Fibroblast of skin of right biceps (primary cell): Measurements from ENCODE around the gene DDX56.

Experiments
- DNase-seq: peaks from one replicate; pipeline ENCODE4 v3.0.0-alpha.2; 2013

Gene DDX56

DNA sequence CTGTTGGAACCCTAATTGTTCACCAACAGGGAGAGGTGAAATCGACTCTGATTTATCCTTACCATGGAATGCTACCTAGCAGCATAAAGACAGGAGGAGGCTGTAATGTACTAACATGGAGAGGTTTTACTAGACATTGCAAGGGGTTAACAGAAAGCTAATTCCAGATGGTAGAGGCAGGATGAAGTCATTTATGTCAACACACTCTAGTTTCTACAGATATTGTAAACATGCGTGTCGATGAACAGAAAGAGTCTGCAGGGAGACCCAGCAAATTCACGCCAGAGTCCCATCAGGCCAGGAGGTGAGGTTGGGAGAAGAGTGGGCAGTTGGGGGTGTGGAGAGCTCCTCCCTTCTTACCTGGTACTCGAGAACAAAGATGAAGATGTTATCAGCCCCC is 39.6 kb downstream of the DDX56 start:
- no peak for DNase-seq

DNA sequence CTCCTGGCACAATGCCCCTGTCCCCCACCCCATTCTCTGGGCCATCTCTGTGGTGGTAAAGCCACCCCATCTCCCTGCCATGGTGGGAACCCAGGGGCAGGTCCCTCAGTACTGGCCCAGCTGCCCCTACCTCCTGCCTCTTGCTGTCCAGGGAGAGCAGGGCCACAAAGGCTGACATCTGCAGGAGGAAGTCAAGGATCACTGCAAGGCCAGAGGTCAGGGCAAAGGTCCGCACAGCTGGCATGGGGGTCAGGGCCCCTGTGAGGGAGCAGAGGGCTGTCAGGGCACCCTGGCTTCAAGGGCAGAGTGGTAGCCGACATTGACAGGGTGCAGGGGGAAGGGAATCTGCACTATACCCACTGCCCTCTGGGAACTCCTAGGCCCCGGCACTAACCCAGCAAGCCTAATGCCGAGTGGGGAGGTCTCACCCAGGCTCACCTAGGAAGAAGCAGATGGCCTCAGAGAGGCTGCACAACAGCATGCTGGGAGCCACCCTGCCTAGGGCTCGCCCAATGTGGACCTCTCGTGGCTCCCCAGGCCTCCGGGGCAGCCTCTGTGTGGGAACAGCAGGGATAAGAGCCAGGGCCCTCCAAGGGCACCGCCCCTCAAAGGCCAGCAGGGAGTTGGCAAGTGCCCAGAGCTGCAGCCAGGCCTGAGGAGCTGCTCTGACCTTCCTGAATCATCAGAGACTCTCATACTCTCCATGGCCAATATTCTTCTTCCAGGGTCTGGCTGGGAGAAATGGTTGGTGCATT is 40.2 kb downstream of the DDX56 start:
- no peak for DNase-seq

DNA sequence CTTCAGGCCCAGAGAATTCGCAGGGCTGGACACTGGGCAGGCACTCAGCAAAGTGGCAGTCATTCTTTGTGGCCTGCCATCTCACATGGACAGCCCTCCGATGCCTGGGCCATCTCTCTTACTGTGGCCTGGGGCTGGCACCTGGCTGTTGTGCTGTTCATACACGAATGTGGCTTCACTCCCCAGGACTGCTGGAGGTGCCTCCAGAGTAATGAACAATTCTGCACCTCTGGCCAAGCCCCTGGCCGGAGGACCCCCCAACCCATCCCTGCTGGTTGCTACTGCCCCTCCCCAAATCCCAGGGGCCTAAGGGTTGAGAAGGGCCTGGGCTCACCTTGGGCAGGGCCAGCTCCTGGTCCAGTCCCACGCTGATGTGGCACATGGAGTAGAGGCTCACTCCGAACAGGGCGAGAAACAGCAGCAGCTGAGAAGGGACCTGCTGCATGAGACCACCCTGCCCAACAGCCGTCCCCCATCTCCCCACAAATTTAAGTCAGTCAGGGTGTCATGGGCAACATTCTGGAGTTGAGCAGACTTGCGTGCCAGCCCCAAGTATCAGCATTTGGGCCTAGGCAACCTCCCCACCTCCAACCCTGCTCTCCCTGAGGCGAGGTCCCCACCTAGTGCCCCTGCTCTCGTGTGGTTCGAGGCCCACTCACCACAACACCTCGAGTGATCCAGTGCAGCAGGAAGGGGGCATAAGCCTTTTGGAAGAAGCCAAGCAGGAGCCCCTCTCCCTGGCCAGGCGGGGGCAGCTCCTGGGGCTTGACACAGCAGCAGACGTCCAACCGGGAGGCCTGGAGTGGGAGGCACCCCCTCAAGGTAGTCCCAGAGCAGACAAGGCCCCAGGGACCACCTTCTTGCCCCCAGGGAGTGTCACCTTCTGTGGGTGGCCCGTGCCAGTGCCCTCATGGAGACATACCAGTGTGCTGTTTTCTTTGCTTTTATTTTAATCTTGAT is 42.0 kb downstream of the DDX56 start:
- no peak for DNase-seq

DNA sequence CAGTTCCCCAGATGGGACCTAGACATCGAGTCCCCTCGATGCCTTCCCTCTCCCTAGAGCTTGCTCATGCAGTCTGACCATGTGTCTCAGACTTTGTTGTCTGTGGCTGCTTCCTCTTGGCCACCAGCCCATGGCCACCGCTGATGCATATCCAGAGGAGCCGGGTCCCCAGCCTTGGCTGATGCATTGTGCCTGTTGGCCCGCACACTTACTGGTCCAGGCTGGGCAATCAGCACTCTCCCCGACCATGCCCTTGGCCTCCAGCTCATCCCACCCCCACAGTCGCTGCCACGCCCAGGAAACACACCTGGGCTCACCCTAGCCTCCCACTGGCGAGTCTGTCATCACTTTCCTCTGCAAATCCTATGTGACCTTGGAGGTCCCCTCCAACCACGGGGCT is 42.7 kb downstream of the DDX56 start:
- no peak for DNase-seq

DNA sequence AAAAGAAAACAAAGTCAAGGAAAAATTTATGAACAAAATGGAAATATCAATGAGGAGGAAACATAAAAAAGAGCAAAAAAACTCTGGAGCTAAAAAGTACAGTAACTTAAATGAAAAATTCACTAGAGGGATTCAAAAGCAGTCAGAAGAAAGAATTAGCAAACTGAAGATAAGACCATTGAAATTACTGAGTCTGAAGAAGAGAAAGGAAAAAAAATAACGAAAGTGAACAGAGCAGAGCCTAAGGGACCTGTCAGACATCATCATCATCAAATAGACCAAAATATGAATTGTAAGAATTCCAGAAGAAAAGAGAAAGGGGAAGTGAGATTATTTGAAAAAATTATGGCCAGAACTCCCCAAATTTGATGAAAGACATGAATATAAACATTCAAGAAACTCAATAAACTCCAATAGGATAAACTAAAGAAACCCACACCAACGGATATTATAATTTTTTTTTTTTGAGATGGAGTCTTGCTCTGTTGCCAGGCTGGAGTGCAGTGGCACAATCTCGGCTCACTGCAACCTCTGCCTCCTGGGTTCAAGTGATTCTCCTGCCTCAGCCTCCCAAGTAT is 48.8 kb downstream of the DDX56 start:
- no peak for DNase-seq

DNA sequence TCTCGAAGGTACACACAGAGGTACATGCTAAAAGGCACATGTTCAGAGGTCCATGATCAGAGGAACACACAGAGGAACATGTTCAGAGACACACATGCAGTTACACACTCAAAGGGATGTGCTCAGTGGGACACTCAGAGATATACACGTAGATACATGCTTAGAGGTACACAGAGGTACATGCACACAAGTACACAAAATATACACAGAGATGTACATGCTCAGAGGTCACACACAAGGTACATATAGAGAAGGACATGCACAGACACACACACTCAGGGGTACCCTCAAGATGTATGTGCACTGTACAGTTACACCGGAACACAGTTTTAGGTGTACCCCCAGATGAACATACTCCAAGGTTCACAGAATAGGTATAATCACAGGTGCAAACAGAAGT is 51.4 kb downstream of the DDX56 start:
- DNase-seq = no peak

DNA sequence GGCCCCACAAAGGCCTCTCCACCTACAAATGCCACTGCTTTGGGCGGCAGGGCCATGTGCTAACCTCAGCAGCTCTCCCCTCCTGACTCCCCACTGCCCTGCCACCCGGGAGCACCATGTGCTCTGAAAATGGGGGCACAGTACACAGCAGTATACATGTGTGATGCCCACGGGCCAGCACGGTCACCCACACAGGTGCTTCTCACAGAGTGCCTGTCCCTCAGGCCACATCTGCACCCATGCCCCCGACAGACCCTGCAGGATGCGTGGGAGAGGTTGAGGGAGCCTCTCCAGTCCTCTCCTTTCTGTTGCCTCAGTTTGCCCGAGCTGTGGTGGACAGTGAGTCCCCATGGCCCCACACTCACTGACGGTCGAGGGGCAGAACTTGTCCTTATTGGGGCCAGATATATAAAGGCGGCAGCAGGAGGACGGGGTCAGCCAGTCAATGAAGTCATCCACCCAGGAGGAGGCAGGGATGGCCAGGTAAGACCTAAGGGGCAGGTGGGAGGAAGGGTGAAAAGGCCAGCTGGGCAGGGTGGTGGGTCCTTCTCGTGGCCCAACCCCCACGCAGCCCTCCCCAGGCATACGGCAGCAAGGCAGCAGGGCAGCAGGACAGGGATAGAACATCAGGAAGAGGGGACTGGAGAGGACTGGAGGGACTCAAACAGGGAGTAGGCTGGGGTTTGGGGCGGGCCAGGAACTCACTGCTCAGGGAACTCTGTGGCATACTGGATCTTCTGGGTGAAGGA is 52.2 kb downstream of the DDX56 start:
- no peak for DNase-seq

DNA sequence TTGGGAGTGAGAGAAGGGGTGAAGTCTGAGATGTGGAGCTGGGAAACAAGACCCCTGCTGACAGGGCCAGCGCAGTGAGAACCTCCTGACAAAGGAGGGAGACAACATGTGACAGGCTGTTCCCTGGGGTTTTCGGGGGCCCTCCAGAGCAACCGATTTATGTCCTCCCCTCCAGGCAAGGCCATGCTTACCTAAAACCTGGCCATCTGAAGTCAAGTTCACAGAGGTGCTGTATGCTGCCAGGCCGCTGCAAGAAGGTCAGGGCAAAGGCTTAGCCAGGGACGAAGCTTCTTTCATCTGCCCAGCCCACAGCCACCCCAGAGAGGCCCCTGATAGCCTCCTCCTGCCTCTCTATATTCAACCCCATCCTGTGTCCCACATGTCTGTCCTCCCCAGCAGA is 53.1 kb downstream of the DDX56 start:
- no peak for DNase-seq

DNA sequence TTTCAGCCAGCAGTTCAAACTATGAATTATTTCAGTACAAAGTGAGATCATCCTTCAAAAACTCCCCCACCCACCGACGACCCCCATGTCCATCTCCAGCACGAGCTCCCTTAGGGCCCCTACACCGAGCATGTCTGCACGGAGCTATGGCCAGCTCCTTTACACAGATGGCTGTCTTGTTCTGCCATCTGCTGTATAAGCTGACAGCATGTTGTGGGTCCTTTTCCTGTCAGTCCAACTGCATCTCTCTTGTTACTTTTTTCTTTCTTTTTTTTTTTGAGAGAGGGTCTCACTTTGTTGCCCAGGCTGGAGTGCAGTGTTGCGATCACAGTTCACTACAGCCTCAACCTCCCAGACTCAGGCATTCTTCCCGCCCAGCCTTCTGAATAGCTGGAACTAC is 54.2 kb downstream of the DDX56 start:
- no peak for DNase-seq

DNA sequence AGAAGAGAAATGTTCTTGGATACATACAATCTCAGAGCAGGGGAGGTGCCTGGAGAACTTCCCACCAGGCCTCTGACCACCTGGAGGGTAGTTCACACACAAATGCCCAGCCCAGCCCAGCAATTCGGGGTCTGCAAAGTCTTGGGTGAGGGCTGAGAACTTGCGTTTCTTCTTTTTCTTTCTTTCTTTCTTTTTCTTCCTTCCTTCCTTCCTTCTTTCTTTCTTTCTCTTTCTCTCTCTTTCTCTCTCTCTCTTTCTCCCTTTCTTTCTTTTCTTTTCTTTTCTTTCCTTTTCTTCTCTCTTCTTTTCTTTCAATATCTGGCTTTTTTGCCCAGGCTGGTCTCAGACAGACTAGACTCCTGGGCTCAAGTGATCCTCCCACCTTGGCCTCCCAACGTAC is 54.9 kb downstream of the DDX56 start:
- no peak for DNase-seq

DNA sequence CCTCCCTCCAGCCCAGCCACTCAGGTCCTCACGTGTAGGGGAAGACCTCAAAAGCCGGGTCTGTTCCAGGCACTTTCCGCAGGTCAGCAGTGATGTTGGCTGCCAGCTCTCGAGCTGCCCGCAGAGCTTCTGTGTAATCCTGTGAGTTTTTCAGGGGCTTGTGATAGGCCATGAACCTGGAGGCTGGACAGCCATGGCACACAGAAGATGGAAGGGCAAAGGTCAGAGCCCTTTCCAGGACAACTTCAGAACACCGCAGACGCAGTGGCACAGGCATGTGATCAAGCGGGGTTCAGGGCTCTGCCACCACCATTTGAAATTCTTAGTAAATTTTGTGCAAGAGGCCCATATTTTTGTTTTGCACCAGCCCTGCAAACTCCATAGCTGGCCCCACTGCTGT is 56.5 kb downstream of the DDX56 start:
- DNase-seq = no peak
